Caco-2 (cell line): Measurements from ENCODE around the gene CSMD2. TPM values are rescaled to one million over a fixed set of nuclear protein-coding genes. Genes with fewer than 3 reads are reported as not detected.

Experiments
- BruUV-seq: library from RNA; stranded (reverse); fragments of 400-500 nt; replicated peaks from 2 replicates; lab custom pipeline; 2021; lab: Mats Ljungman, UMichigan
- CTCF ChIA-PET: fragments of 300-600 bp; sonication (Branson Sonifier 250); formaldehyde crosslinking; loops from one replicate; lab custom pipeline; 2022; ENCODE audit warnings: antibody characterized with exemption; lab: Charles Lee
- POLR2A ChIA-PET: fragments of 300-600 bp; sonication (Branson Sonifier 250); formaldehyde crosslinking; loops from one replicate; lab custom pipeline; 2022; ENCODE audit warnings: antibody characterized with exemption; lab: Charles Lee
- DNase-seq, 2 experiments: peaks; one replicate each; pipeline versions ENCODE4 v3.0.0 to v3.0.0-alpha.2; 2020 to 2022
- H3K27me3 ChIP-seq: replicated peaks from 2 replicates; pipeline ENCODE4 v1.6.0; 2011; ENCODE audit warnings: low read length; ENCODE audit not compliant: control insufficient read depth, insufficient read depth
- H3K36me3 ChIP-seq: 2 replicates; pipeline ENCODE4 v1.5.1; 2011; ENCODE audit warnings: low read length; ENCODE audit not compliant: control insufficient read depth, insufficient read depth
- H3K4me1 ChIP-seq: fragments of 250-450 bp; sonication (Bioruptor Pico); 2 replicates; pipeline ENCODE4 v1.5.1; 2020; ENCODE audit warnings: mild to moderate bottlenecking
- H3K4me3 ChIP-seq: 2 replicates; pipeline ENCODE4 v1.5.1; 2011; ENCODE audit warnings: low read depth, mild to moderate bottlenecking, control low read depth, low read length
- H3K9me3 ChIP-seq: fragments of 250-450 bp; sonication (Bioruptor Pico); 2 replicates; pipeline ENCODE4 v1.5.1; 2020; ENCODE audit warnings: mild to moderate bottlenecking, moderate library complexity
- H3K27ac Mint-ChIP-seq: one replicate; pipeline ENCODE4 v1.8.0; 2022; ENCODE audit warnings: mixed read lengths; ENCODE audit not compliant: unreplicated experiment
- H3K27me3 Mint-ChIP-seq: one replicate; pipeline ENCODE4 v1.8.0; 2022; ENCODE audit warnings: mixed read lengths; ENCODE audit not compliant: insufficient read depth, unreplicated experiment
- H3K36me3 Mint-ChIP-seq: one replicate; pipeline ENCODE4 v1.8.0; 2022; ENCODE audit warnings: mild to moderate bottlenecking, mixed read lengths; ENCODE audit not compliant: insufficient read depth, unreplicated experiment
- H3K4me1 Mint-ChIP-seq: one replicate; pipeline ENCODE4 v1.8.0; 2022; ENCODE audit warnings: low read depth, mixed read lengths; ENCODE audit not compliant: unreplicated experiment
- H3K4me3 Mint-ChIP-seq: one replicate; pipeline ENCODE4 v1.8.0; 2022; ENCODE audit warnings: mild to moderate bottlenecking, moderate library complexity, mixed read lengths; ENCODE audit not compliant: unreplicated experiment
- H3K9me3 Mint-ChIP-seq: one replicate; pipeline ENCODE4 v1.8.0; 2022; ENCODE audit warnings: mixed read lengths; ENCODE audit not compliant: unreplicated experiment
- intact Hi-C: fragments of 100-400 bp; cut with micrococcal nuclease; formaldehyde crosslinking; loops from one replicate; pipeline ENCODE4 v1.10.0; 2022; ENCODE audit not compliant: unreplicated experiment
- total RNA-seq: library from RNA; stranded (reverse); gene quantifications from 2 replicates; pipeline ENCODE4 v1.2.3, GENCODE V29; 2022
- TF ChIP-seq, protein P1 (sequence below), 2 experiments: fragments of 200-600 bp in 1 of 2; IDR thresholded peaks; 1 replicate in 1 of 2; 2 replicates in 1 of 2; pipeline versions ENCODE4 v1.5.1 to v1.8.0; 2011 to 2022; ENCODE audit warnings: antibody characterized with exemption in 1 of 2, control low read depth in 1 of 2, inconsistent platforms in 1 of 2, low read depth in 1 of 2, low read length in 1 of 2, mild to moderate bottlenecking in 1 of 2, moderate library complexity in 1 of 2; ENCODE audit not compliant: insufficient read depth in 1 of 2, severe bottlenecking in 1 of 2, unreplicated experiment in 1 of 2

CSMD2 gene
- total RNA-seq, 1 experiment from 2014 or later = not detected

DNA sequence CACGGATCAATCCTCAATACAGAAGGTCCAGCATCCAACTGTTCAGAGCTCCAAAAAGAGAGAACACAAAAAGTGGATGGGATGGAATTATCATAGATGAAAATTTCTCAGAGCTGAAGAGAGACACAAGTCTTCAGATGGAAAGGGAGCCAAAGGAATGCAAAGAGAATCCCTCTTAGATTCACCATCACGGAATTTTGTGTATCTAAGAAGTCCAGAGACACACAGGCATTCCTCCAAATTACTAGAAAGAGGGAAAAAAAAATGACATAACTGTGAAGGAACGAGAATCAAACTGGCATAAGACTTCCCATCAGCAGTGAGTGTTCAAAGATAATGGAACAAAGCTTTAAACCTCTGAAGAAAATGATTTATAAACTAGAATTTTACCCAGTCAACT, 591.4 kb downstream of the CSMD2 start:
- POLR2A ChIA-PET = no interaction called here
- intact Hi-C loops = no loop called here
- H3K4me3 Mint-ChIP-seq = no peak overlapping the region
- H3K27me3 ChIP-seq = no peaks in the 10 kb centered on the region
- peaks cover 16% of the 10 kb centered on the region for H3K27me3 Mint-ChIP-seq
- H3K4me3 ChIP-seq = no peak overlapping the region
- H3K36me3 Mint-ChIP-seq = no peaks in the 10 kb centered on the region
- H3K9me3 ChIP-seq = no peaks in the 10 kb centered on the region
- DNase-seq = no peak
- no peak overlapping the region for H3K27ac Mint-ChIP-seq
- CTCF ChIA-PET = no interaction called here
- BruUV-seq = no TSS peak
- no peaks in the 10 kb centered on the region for H3K4me1 ChIP-seq
- no peaks in the 10 kb centered on the region for H3K4me1 Mint-ChIP-seq
- H3K36me3 ChIP-seq = no peaks in the 10 kb centered on the region
- no peaks in the 10 kb centered on the region for H3K9me3 Mint-ChIP-seq
- TF ChIP-seq, protein P1, sequence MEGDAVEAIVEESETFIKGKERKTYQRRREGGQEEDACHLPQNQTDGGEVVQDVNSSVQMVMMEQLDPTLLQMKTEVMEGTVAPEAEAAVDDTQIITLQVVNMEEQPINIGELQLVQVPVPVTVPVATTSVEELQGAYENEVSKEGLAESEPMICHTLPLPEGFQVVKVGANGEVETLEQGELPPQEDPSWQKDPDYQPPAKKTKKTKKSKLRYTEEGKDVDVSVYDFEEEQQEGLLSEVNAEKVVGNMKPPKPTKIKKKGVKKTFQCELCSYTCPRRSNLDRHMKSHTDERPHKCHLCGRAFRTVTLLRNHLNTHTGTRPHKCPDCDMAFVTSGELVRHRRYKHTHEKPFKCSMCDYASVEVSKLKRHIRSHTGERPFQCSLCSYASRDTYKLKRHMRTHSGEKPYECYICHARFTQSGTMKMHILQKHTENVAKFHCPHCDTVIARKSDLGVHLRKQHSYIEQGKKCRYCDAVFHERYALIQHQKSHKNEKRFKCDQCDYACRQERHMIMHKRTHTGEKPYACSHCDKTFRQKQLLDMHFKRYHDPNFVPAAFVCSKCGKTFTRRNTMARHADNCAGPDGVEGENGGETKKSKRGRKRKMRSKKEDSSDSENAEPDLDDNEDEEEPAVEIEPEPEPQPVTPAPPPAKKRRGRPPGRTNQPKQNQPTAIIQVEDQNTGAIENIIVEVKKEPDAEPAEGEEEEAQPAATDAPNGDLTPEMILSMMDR (IDR thresholded peaks at IDR 0.05; ENCODE audit: insufficient read depth in 1 of 2, low read depth in 1 of 2, low read length in 1 of 2, severe bottlenecking in 1 of 2, unreplicated experiment in 1 of 2) = no peak

DNA sequence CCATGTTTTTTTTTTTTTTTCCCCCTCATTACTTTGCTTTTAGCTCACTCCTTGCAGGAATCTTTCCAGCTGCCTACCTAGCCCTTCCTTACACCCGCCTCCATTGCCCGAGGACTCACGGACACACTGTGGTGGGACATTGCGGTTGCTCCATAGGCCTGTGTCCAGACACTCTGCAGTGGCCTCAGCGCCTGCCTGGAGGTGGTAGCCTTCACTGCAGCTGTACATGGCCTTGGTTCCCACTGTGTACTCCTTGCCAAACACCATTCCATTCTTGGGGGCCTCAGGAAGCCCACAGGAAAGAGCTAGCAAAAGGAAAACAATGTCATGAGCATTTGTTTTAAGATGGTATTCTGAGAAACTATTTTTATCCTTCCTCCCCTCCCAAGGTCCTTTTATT, 592.6 kb downstream of the CSMD2 start:
- BruUV-seq = no TSS peak
- DNase-seq = no peak
- CTCF ChIA-PET = interaction anchor here (0.6 to 0.7 kb wide), 2 partner anchors 79 to 104 kb away, joined by 4 read pairs; no protein-coding TSS in a partner anchor
- intact Hi-C loops = no loop called here
- no peak overlapping the region for H3K27ac Mint-ChIP-seq
- H3K9me3 Mint-ChIP-seq = no peaks in the 10 kb centered on the region
- no peaks in the 10 kb centered on the region for H3K36me3 ChIP-seq
- H3K4me3 ChIP-seq = no peak overlapping the region
- POLR2A ChIA-PET = no interaction called here
- H3K27me3 ChIP-seq = no peaks in the 10 kb centered on the region
- H3K4me1 ChIP-seq = no peaks in the 10 kb centered on the region
- H3K4me3 Mint-ChIP-seq = no peak overlapping the region
- TF ChIP-seq, protein P1 (IDR thresholded peaks at IDR 0.05; ENCODE audit: insufficient read depth in 1 of 2, low read depth in 1 of 2, low read length in 1 of 2, severe bottlenecking in 1 of 2, unreplicated experiment in 1 of 2) = no peak
- peaks cover 16% of the 10 kb centered on the region for H3K27me3 Mint-ChIP-seq
- H3K9me3 ChIP-seq = no peaks in the 10 kb centered on the region
- no peaks in the 10 kb centered on the region for H3K4me1 Mint-ChIP-seq
- H3K36me3 Mint-ChIP-seq = no peaks in the 10 kb centered on the region

DNA sequence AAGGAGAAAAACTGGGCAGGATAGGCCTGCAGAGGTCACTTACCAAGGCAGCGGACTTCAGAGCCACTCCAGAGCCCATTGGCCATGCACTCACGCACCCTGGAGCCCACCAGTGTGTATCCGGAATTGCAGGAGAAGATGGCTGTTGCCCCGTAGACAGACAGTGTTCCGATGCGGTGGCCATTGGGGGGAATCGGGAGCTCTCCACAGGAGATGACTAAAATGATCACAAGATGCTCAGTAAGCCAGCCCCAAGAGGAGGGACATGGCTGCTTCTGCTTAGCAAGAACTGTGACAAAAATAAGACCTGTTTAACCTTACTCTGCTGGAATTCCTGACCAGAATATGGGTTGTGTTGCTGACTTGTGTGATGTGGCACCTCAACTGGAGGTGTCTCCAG, 595.7 kb downstream of the CSMD2 start:
- Histone ChIP-seq H3K27me3 (no peaks in the 10 kb centered on the region), H3K9me3 (no peaks in the 10 kb centered on the region), H3K4me3 (no peak overlapping the region), H3K36me3 (no peaks in the 10 kb centered on the region), H3K4me1 (no peaks in the 10 kb centered on the region)
- Mint-ChIP-seq H3K27ac (no peak overlapping the region), H3K27me3 (peaks cover 16% of the 10 kb centered on the region), H3K4me3 (no peak overlapping the region), H3K36me3 (no peaks in the 10 kb centered on the region), H3K9me3 (peaks cover 10% of the 10 kb centered on the region), H3K4me1 (no peaks in the 10 kb centered on the region)
- ChIA-PET POLR2A (no interaction called here), CTCF (no interaction called here)
- intact Hi-C loops = no loop called here
- TF ChIP-seq, protein P1 (IDR thresholded peaks at IDR 0.05; ENCODE audit: insufficient read depth in 1 of 2, low read depth in 1 of 2, low read length in 1 of 2, severe bottlenecking in 1 of 2, unreplicated experiment in 1 of 2) = no peak
- no TSS peak for BruUV-seq
- no peak for DNase-seq
